ENCODE measurements around the gene FBXO28. TPM values are rescaled to one million over a fixed set of nuclear protein-coding genes. Genes with fewer than 3 reads are reported as not detected.

Gene FBXO28
- polyA plus RNA-seq, 12 donors: 12.3 to 23.5 (median 20.1) TPM; not detected in 1

Other genes with a start within 250 kb of the FBXO28 start
- gene DEGS1, start 69.1 kb downstream of the FBXO28 start, polyA plus RNA-seq (ENCODE audit: insufficient read length in 12 of 12): 100 to 1,000 TPM in 1 of 12 donors, 10 to 100 TPM in 10, not detected in 1; 37.4 to 106 (median 47.3) TPM
- 10 to 100 TPM in 11 of 12 donors, not detected in 1; 16.1 to 55.0 (median 25.9) TPM for gene NVL, start 216.1 kb downstream of the FBXO28 start, polyA plus RNA-seq (ENCODE audit: insufficient read length in 12 of 12)
- gene CNIH4, start 242.8 kb downstream of the FBXO28 start, polyA plus RNA-seq (ENCODE audit: insufficient read length in 12 of 12): 10 to 100 TPM in 11 of 12 donors, not detected in 1; 22.3 to 42.0 (median 27.9) TPM